Lower leg skin (tissue), 3 donors: ENCODE measurements around the gene TRUB1.

ENCODE experiments used
- POLR2A ChIP-seq, 2 donors: fragments of 450-650 bp; IDR thresholded peaks; one replicate each; pipeline ENCODE4 v1.6.1; 2016 to 2017; ENCODE audit warnings: antibody characterized with exemption in 2 of 2, mild to moderate bottlenecking in 1 of 2, moderate library complexity in 1 of 2
- TF ChIP-seq, protein P1 (sequence below), 3 donors: fragments of 450-650 bp; IDR thresholded peaks; one replicate each; pipeline ENCODE4 v1.5.1; 2016; ENCODE audit warnings: antibody characterized with exemption in 3 of 3, mild to moderate bottlenecking in 3 of 3, moderate library complexity in 2 of 3

DNA sequence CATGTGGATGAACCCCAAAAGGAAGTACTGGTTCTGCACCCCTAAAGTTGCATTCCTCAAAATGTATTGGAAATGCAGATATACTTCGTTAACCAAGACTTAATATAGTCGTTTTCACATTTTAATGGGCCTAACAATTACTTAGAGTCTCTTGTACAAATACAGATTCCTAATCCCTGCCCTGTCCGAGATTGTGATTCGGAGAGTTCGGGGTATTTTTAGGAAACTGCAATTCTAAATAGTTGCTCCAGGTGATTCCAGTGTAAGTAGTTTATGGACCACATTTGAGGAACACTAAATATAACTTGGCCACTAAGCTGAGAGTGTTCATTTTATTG is 830 bp downstream of the TRUB1 start:
- TF ChIP-seq, protein P1, sequence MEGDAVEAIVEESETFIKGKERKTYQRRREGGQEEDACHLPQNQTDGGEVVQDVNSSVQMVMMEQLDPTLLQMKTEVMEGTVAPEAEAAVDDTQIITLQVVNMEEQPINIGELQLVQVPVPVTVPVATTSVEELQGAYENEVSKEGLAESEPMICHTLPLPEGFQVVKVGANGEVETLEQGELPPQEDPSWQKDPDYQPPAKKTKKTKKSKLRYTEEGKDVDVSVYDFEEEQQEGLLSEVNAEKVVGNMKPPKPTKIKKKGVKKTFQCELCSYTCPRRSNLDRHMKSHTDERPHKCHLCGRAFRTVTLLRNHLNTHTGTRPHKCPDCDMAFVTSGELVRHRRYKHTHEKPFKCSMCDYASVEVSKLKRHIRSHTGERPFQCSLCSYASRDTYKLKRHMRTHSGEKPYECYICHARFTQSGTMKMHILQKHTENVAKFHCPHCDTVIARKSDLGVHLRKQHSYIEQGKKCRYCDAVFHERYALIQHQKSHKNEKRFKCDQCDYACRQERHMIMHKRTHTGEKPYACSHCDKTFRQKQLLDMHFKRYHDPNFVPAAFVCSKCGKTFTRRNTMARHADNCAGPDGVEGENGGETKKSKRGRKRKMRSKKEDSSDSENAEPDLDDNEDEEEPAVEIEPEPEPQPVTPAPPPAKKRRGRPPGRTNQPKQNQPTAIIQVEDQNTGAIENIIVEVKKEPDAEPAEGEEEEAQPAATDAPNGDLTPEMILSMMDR (IDR thresholded peaks at IDR 0.05): no peak
- TF ChIP-seq POLR2A (IDR thresholded peaks at IDR 0.05): no peak
